H9 (cell line): ENCODE data around the gene MRPS15. TPM values are rescaled to one million over a fixed set of nuclear protein-coding genes. Genes with fewer than 3 reads are reported as not detected.

Experiments used
- DNase-seq: peaks from one replicate; pipeline ENCODE4 v3.0.0-alpha.2; 2017
- H2AFZ ChIP-seq: one replicate; pipeline ENCODE4 v1.6.1; 2013; ENCODE audit warnings: mild to moderate bottlenecking, low read length, control low read depth, moderate library complexity
- H2AK5ac ChIP-seq: 2 replicates; pipeline ENCODE4 v1.6.1; 2013; ENCODE audit warnings: low read length, control low read depth, mixed read lengths; ENCODE audit not compliant: insufficient read length
- H2BK120ac ChIP-seq: one replicate; pipeline ENCODE4 v1.6.1; 2013; ENCODE audit warnings: low read depth, mild to moderate bottlenecking, low read length, control low read depth, inconsistent platforms; ENCODE audit not compliant: poor library complexity, severe bottlenecking
- H2BK12ac ChIP-seq: 2 replicates; pipeline ENCODE4 v1.6.1; 2013; ENCODE audit warnings: low read length, control low read depth, mixed read lengths, low read depth; ENCODE audit not compliant: insufficient read length
- H2BK15ac ChIP-seq: 2 replicates; pipeline ENCODE4 v1.6.1; 2013; ENCODE audit warnings: low read depth, low read length, control low read depth
- H2BK20ac ChIP-seq: one replicate; pipeline ENCODE4 v1.6.1; 2013; ENCODE audit warnings: low read depth, mild to moderate bottlenecking, low read length, control low read depth, inconsistent platforms; ENCODE audit not compliant: poor library complexity, severe bottlenecking
- H2BK5ac ChIP-seq: 2 replicates; pipeline ENCODE4 v1.6.1; 2013; ENCODE audit warnings: low read length, control low read depth, mixed read lengths; ENCODE audit not compliant: insufficient read length
- H3K14ac ChIP-seq: 2 replicates; pipeline ENCODE4 v1.6.1; 2013; ENCODE audit warnings: low read length, control low read depth; ENCODE audit not compliant: insufficient read depth
- H3K18ac ChIP-seq: 2 replicates; pipeline ENCODE4 v1.6.1; 2013; ENCODE audit warnings: low read depth, mild to moderate bottlenecking, mixed read lengths, low read length, control low read depth; ENCODE audit not compliant: insufficient read length
- H3K23ac ChIP-seq: 2 replicates; pipeline ENCODE4 v1.6.1; 2013; ENCODE audit warnings: low read length, control low read depth, mixed read lengths, low read depth; ENCODE audit not compliant: insufficient read length
- H3K23me2 ChIP-seq: 2 replicates; pipeline ENCODE4 v1.6.1; 2013; ENCODE audit warnings: low read depth, mild to moderate bottlenecking, mixed read lengths, low read length, control low read depth; ENCODE audit not compliant: insufficient read length, poor library complexity, severe bottlenecking
- H3K27ac ChIP-seq: 2 replicates; pipeline ENCODE4 v1.5.1; 2013; ENCODE audit warnings: low read length, control low read depth, mixed read lengths, low read depth; ENCODE audit not compliant: insufficient read length
- H3K27me3 ChIP-seq: 2 replicates; pipeline ENCODE4 v1.6.1; 2013; ENCODE audit warnings: low read length, control low read depth, inconsistent platforms; ENCODE audit not compliant: insufficient read depth
- H3K4ac ChIP-seq: 2 replicates; pipeline ENCODE4 v1.6.1; 2013; ENCODE audit warnings: low read depth, mild to moderate bottlenecking, control low read depth, inconsistent platforms, low read length, moderate library complexity
- H3K4me1 ChIP-seq: 2 replicates; pipeline ENCODE4 v1.6.1; 2013; ENCODE audit warnings: low read length, control low read depth, inconsistent platforms; ENCODE audit not compliant: insufficient read depth
- H3K4me2 ChIP-seq: 2 replicates; pipeline ENCODE4 v1.6.1; 2013; ENCODE audit warnings: low read length, control low read depth, mixed read lengths; ENCODE audit not compliant: insufficient read length, insufficient read depth
- H3K56ac ChIP-seq: 2 replicates; pipeline ENCODE4 v1.6.1; 2013; ENCODE audit warnings: low read depth, mild to moderate bottlenecking, mixed read lengths, low read length, control low read depth; ENCODE audit not compliant: insufficient read length
- H3K79me1 ChIP-seq: 2 replicates; pipeline ENCODE4 v1.6.1; 2013; ENCODE audit warnings: low read depth, mild to moderate bottlenecking, moderate library complexity, low read length, control low read depth, inconsistent platforms; ENCODE audit not compliant: insufficient read depth, poor library complexity, severe bottlenecking
- H3K79me2 ChIP-seq: 2 replicates; pipeline ENCODE4 v1.6.1; 2013; ENCODE audit warnings: low read length, control low read depth, inconsistent platforms; ENCODE audit not compliant: insufficient read depth
- H3K9ac ChIP-seq: 2 replicates; pipeline ENCODE4 v1.6.1; 2013; ENCODE audit warnings: low read length, control low read depth, mixed read lengths; ENCODE audit not compliant: insufficient read length; ENCODE audit errors: extremely low read depth
- H3K9me3 ChIP-seq: one replicate; pipeline ENCODE4 v1.6.1; 2013; ENCODE audit warnings: low read depth, low read length, inconsistent platforms; ENCODE audit not compliant: control insufficient read depth
- H3T11ph ChIP-seq: one replicate; pipeline ENCODE4 v1.6.1; 2013; ENCODE audit warnings: mild to moderate bottlenecking, low read length, control low read depth, inconsistent platforms
- H4K20me1 ChIP-seq: one replicate; pipeline ENCODE4 v1.6.1; 2013; ENCODE audit not compliant: control insufficient read depth, insufficient read length, insufficient read depth
- H4K5ac ChIP-seq: 2 replicates; pipeline ENCODE4 v1.6.1; 2013; ENCODE audit warnings: low read depth, mild to moderate bottlenecking, mixed read lengths, low read length, control low read depth; ENCODE audit not compliant: insufficient read length
- H4K8ac ChIP-seq: replicated peaks from 2 replicates; pipeline ENCODE4 v1.6.1; 2013; ENCODE audit warnings: low read length, control low read depth, mixed read lengths, low read depth; ENCODE audit not compliant: insufficient read length
- H4K91ac ChIP-seq: 2 replicates; pipeline ENCODE4 v1.6.1; 2013; ENCODE audit warnings: low read depth, mild to moderate bottlenecking, moderate library complexity, mixed read lengths, low read length, control low read depth; ENCODE audit not compliant: insufficient read length
- H3K27ac Mint-ChIP-seq, 3 experiments: 2 replicates in 2 of 3; 3 replicates in 1 of 3; pipeline ENCODE4 v1.8.0; 2020 to 2021; ENCODE audit warnings: mixed read lengths in 3 of 3, mild to moderate bottlenecking in 1 of 3, moderate library complexity in 1 of 3
- H3K27me3 Mint-ChIP-seq: 2 replicates; pipeline ENCODE4 v1.8.0; 2021; ENCODE audit warnings: low read depth, mild to moderate bottlenecking, moderate library complexity, mixed read lengths
- H3K36me3 Mint-ChIP-seq, 3 experiments: 2 replicates in 2 of 3; 3 replicates in 1 of 3; pipeline ENCODE4 v1.8.0; 2020 to 2021; ENCODE audit warnings: low read depth in 3 of 3, mixed read lengths in 3 of 3; ENCODE audit not compliant: insufficient read depth in 1 of 3
- H3K4me1 Mint-ChIP-seq, 2 experiments: 2 replicates each; pipeline ENCODE4 v1.8.0; 2020; ENCODE audit warnings: mixed read lengths in 2 of 2
- H3K4me3 Mint-ChIP-seq, 2 experiments: 2 replicates in 1 of 2; 3 replicates in 1 of 2; pipeline ENCODE4 v1.8.0; 2020 to 2021; ENCODE audit warnings: mild to moderate bottlenecking in 2 of 2, mixed read lengths in 2 of 2, moderate library complexity in 1 of 2
- H3K9me3 Mint-ChIP-seq, 2 experiments: 2 replicates in 1 of 2; 3 replicates in 1 of 2; pipeline ENCODE4 v1.8.0; 2020; ENCODE audit warnings: mild to moderate bottlenecking in 2 of 2, mixed read lengths in 2 of 2, moderate library complexity in 1 of 2
- WGBS: extraction: QIAGEN DNeasy Blood & Tissue Kit; methylation state at CpG from one replicate; pipeline ENCODE4 v1.1.7; 2013; ENCODE audit warnings: missing lambda C conversion rate, low lambda C conversion rate, mixed read lengths; ENCODE audit not compliant: insufficient read length; ENCODE audit errors: extremely low coverage; 5-methylcytosine and 5-hydroxymethylcytosine counted together
- total RNA-seq: library from RNA; stranded (reverse); gene quantifications from 2 replicates; pipeline ENCODE4 v1.2.1, GENCODE V29; 2021
- TF ChIP-seq, protein P1 (sequence below): fragments of 200-600 bp; sonication (generic); conservative IDR thresholded peaks from 3 replicates; pipeline ENCODE4 v1.8.0; 2021; ENCODE audit warnings: antibody characterized with exemption, mild to moderate bottlenecking

MRPS15 gene
- total RNA-seq, 1 experiment from 2014 or later = 111 TPM

DNA sequence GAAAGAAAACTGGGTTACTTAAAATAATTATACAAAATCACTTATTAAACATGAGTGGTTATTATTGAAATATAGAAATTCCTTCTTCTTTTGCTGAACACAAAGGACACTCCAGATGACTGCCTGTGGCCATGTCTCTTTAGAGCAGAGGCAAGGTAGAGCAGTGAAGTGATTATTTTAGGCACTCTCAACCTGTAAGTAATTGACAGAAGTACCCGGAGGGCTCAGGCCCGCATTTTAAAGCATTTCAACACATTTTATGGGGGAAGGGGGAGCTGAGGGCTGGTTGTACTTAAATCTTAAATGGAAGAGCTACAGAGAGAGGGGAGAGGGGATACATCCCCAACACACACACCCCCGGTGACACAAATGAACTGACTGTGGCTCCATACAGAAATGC, 24.1 kb downstream of the MRPS15 start:
- Histone ChIP-seq H4K20me1 (no peaks in the 10 kb centered on the region), H3K9me3 (no peaks in the 10 kb centered on the region), H3K23ac (no peak overlapping the region), H4K8ac (no peak overlapping the region), H3T11ph (no peak overlapping the region), H2AK5ac (no peak overlapping the region), H2BK120ac (no peak overlapping the region), H2BK12ac (no peak overlapping the region), H2BK15ac (no peak overlapping the region), H2BK5ac (no peak overlapping the region), H4K5ac (no peak overlapping the region), H3K9ac (no peak overlapping the region), H3K4me1 (no peaks in the 10 kb centered on the region), H3K79me2 (no peaks in the 10 kb centered on the region), H4K91ac (no peak overlapping the region), H2BK20ac (no peak overlapping the region), H3K18ac (no peak overlapping the region), H3K14ac (no peak overlapping the region), H3K27ac (no peak overlapping the region), H2AFZ (no peak overlapping the region), H3K79me1 (no peaks in the 10 kb centered on the region), H3K56ac (no peak overlapping the region), H3K4me2 (no peak overlapping the region), H3K27me3 (no peaks in the 10 kb centered on the region), H3K4ac (no peak overlapping the region), H3K23me2 (no peaks in the 10 kb centered on the region)
- WGBS = no CpG with 5 or more reads among the region's 3 CpGs
- Mint-ChIP-seq H3K27ac (peak overlapping the region in 1 of 3 experiments; percentile 6; a peak in 1 of 7 replicates), H3K36me3 (no peaks in the 10 kb centered on the region), H3K4me1 (peaks cover 10% of the 10 kb centered on the region in 2 experiments), H3K9me3 (no peaks in the 10 kb centered on the region), H3K4me3 (no peak overlapping the region), H3K27me3 (no peaks in the 10 kb centered on the region)
- no peak for DNase-seq
- TF ChIP-seq, protein P1, sequence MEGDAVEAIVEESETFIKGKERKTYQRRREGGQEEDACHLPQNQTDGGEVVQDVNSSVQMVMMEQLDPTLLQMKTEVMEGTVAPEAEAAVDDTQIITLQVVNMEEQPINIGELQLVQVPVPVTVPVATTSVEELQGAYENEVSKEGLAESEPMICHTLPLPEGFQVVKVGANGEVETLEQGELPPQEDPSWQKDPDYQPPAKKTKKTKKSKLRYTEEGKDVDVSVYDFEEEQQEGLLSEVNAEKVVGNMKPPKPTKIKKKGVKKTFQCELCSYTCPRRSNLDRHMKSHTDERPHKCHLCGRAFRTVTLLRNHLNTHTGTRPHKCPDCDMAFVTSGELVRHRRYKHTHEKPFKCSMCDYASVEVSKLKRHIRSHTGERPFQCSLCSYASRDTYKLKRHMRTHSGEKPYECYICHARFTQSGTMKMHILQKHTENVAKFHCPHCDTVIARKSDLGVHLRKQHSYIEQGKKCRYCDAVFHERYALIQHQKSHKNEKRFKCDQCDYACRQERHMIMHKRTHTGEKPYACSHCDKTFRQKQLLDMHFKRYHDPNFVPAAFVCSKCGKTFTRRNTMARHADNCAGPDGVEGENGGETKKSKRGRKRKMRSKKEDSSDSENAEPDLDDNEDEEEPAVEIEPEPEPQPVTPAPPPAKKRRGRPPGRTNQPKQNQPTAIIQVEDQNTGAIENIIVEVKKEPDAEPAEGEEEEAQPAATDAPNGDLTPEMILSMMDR = no peak
